ENCODE data around the gene KRTAP9-9. TPM values are rescaled to one million over a fixed set of nuclear protein-coding genes. Genes with fewer than 3 reads are reported as not detected.

Gene KRTAP9-9
- total RNA-seq, 2 donors from 2014 or later: not detected

- intact Hi-C loops (cut with DNase I, micrococcal nuclease): no loop called here
- ATAC-seq (no peak), DNase-seq (no peak)
Measured at GRCh38 chr17:41304091-41304490, 48.9 kb downstream of the KRTAP9-9 start.

Other genes starting within 250 kb of the KRTAP9-9 start
- not detected for gene KRTAP3-1, start 246.3 kb upstream of the KRTAP9-9 start, total RNA-seq
- gene KRTAP1-5, start 228.2 kb upstream of the KRTAP9-9 start, total RNA-seq: not detected
- gene KRTAP1-4, start 225.2 kb upstream of the KRTAP9-9 start, total RNA-seq: not detected
- gene KRTAP1-3, start 220.5 kb upstream of the KRTAP9-9 start, total RNA-seq: not detected
- gene KRTAP1-1, start 213.9 kb upstream of the KRTAP9-9 start, total RNA-seq: not detected
- not detected for gene KRTAP2-1, start 208.1 kb upstream of the KRTAP9-9 start, total RNA-seq
- not detected for gene KRTAP2-2, start 200.2 kb upstream of the KRTAP9-9 start, total RNA-seq
- not detected for gene KRTAP2-3, start 195.3 kb upstream of the KRTAP9-9 start, total RNA-seq
- gene KRTAP2-4, start 189.5 kb upstream of the KRTAP9-9 start, total RNA-seq: not detected
- gene KRTAP4-7, start 171.2 kb upstream of the KRTAP9-9 start, total RNA-seq: not detected
- not detected for gene KRTAP4-8, start 157.2 kb upstream of the KRTAP9-9 start, total RNA-seq
- not detected for gene KRTAP4-16, start 153.2 kb upstream of the KRTAP9-9 start, total RNA-seq
- not detected for gene KRTAP4-9, start 150.0 kb upstream of the KRTAP9-9 start, total RNA-seq
- not detected for gene KRTAP4-11, start 137.0 kb upstream of the KRTAP9-9 start, total RNA-seq
- gene KRTAP4-12, start 131.2 kb upstream of the KRTAP9-9 start, total RNA-seq: not detected
- gene KRTAP4-6, start 114.8 kb upstream of the KRTAP9-9 start, total RNA-seq: not detected
- gene KRTAP4-5, start 105.6 kb upstream of the KRTAP9-9 start, total RNA-seq: not detected
- not detected for gene KRTAP4-4, start 94.6 kb upstream of the KRTAP9-9 start, total RNA-seq
- not detected for gene KRTAP4-3, start 87.2 kb upstream of the KRTAP9-9 start, total RNA-seq
- not detected for gene KRTAP4-2, start 77.2 kb upstream of the KRTAP9-9 start, total RNA-seq
- under 1 TPM in 1 of 2 donors, not detected in 1; 0.34 TPM for gene KRTAP4-1, start 70.5 kb upstream of the KRTAP9-9 start, total RNA-seq
- gene KRTAP9-1, start 65.5 kb upstream of the KRTAP9-9 start, total RNA-seq: not detected
- not detected for gene KRTAP9-2, start 28.7 kb upstream of the KRTAP9-9 start, total RNA-seq
- gene KRTAP9-3, start 22.9 kb upstream of the KRTAP9-9 start, total RNA-seq: not detected
- gene KRTAP9-8, start 17.4 kb upstream of the KRTAP9-9 start, total RNA-seq: not detected
- not detected for gene KRTAP9-4, start 5.7 kb upstream of the KRTAP9-9 start, total RNA-seq
- not detected for gene KRTAP9-6, start 10.0 kb downstream of the KRTAP9-9 start, total RNA-seq
- not detected for gene KRTAP9-7, start 20.3 kb downstream of the KRTAP9-9 start, total RNA-seq
- not detected for gene KRTAP29-1, start 47.5 kb downstream of the KRTAP9-9 start, total RNA-seq
- not detected for gene KRTAP16-1, start 53.9 kb downstream of the KRTAP9-9 start, total RNA-seq
- gene KRTAP17-1, start 60.3 kb downstream of the KRTAP9-9 start, total RNA-seq: not detected
- not detected for gene KRT33A, start 95.4 kb downstream of the KRTAP9-9 start, total RNA-seq
- gene KRT33B, start 114.4 kb downstream of the KRTAP9-9 start, total RNA-seq: not detected
- gene KRT34, start 126.9 kb downstream of the KRTAP9-9 start, total RNA-seq: under 1 TPM in 1 of 2 donors, not detected in 1; 0.20 TPM
- gene KRT31, start 142.2 kb downstream of the KRTAP9-9 start, total RNA-seq: not detected
- gene KRT37, start 169.2 kb downstream of the KRTAP9-9 start, total RNA-seq: not detected
- not detected for gene KRT38, start 185.6 kb downstream of the KRTAP9-9 start, total RNA-seq
- gene KRT32, start 212.0 kb downstream of the KRTAP9-9 start, total RNA-seq: not detected
- not detected for gene KRT35, start 225.8 kb downstream of the KRTAP9-9 start, total RNA-seq
- gene KRT36, start 234.5 kb downstream of the KRTAP9-9 start, total RNA-seq: under 1 TPM in 1 of 2 donors, not detected in 1; 0.27 TPM

All from left colon (tissue), 2 donors.